Measurements from ENCODE around the gene PNRC2. TPM values are rescaled to one million over a fixed set of nuclear protein-coding genes. Genes with fewer than 3 reads are reported as not detected.

The PNRC2 gene
- total and polyA plus RNA-seq, 2 of the 13 experiments (the other 11 are each of a cell fraction or from before 2014, with no cell fraction given), result 74.9 to 97.5 TPM

- TF ChIP-seq ZNF781 (CRISPR knock-in tag; IDR thresholded peaks at IDR 0.05; ENCODE audit: borderline replicate concordance, not compliant biosample characterization) (no peak), FOXK2 (IDR thresholded peaks at IDR 0.05) (no peak), ZMYM4 (CRISPR knock-in tag; IDR thresholded peaks at IDR 0.05) (peak; percentile 33; the same call in 1 of the 2 replicates), GMEB1 (CRISPR knock-in tag; IDR thresholded peaks at IDR 0.05; ENCODE audit: borderline replicate concordance) (no peak), ZNF263 (CRISPR knock-in tag; IDR thresholded peaks at IDR 0.05) (no peak), TEAD3 (CRISPR knock-in tag; optimal IDR thresholded peaks at IDR 0.05; ENCODE audit: borderline replicate concordance) (peak; percentile 81), RFX3 (CRISPR knock-in tag; IDR thresholded peaks at IDR 0.05) (no peak), NAIF1 (CRISPR knock-in tag; IDR thresholded peaks at IDR 0.05; ENCODE audit: borderline replicate concordance) (no peak), FOXA3 (CRISPR knock-in tag; IDR thresholded peaks at IDR 0.05) (peak; percentile 18; the same call in 1 of the 2 replicates), STAT6 (CRISPR knock-in tag; IDR thresholded peaks at IDR 0.05; ENCODE audit: borderline replicate concordance) (no peak), ZNF792 (CRISPR knock-in tag; IDR thresholded peaks at IDR 0.05) (peak; percentile 42; the same call in 1 of the 2 replicates), ZFX (CRISPR knock-in tag; IDR thresholded peaks at IDR 0.05; ENCODE audit: low read depth) (peak; percentile 26; the same call in 1 of the 2 replicates), TERF1 (CRISPR knock-in tag; IDR thresholded peaks at IDR 0.05) (no peak)
- TF ChIP-seq, protein P1, sequence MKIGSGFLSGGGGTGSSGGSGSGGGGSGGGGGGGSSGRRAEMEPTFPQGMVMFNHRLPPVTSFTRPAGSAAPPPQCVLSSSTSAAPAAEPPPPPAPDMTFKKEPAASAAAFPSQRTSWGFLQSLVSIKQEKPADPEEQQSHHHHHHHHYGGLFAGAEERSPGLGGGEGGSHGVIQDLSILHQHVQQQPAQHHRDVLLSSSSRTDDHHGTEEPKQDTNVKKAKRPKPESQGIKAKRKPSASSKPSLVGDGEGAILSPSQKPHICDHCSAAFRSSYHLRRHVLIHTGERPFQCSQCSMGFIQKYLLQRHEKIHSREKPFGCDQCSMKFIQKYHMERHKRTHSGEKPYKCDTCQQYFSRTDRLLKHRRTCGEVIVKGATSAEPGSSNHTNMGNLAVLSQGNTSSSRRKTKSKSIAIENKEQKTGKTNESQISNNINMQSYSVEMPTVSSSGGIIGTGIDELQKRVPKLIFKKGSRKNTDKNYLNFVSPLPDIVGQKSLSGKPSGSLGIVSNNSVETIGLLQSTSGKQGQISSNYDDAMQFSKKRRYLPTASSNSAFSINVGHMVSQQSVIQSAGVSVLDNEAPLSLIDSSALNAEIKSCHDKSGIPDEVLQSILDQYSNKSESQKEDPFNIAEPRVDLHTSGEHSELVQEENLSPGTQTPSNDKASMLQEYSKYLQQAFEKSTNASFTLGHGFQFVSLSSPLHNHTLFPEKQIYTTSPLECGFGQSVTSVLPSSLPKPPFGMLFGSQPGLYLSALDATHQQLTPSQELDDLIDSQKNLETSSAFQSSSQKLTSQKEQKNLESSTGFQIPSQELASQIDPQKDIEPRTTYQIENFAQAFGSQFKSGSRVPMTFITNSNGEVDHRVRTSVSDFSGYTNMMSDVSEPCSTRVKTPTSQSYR (CRISPR knock-in tag; IDR thresholded peaks at IDR 0.05; ENCODE audit: borderline replicate concordance), result no peak
- TF ChIP-seq, protein P2, sequence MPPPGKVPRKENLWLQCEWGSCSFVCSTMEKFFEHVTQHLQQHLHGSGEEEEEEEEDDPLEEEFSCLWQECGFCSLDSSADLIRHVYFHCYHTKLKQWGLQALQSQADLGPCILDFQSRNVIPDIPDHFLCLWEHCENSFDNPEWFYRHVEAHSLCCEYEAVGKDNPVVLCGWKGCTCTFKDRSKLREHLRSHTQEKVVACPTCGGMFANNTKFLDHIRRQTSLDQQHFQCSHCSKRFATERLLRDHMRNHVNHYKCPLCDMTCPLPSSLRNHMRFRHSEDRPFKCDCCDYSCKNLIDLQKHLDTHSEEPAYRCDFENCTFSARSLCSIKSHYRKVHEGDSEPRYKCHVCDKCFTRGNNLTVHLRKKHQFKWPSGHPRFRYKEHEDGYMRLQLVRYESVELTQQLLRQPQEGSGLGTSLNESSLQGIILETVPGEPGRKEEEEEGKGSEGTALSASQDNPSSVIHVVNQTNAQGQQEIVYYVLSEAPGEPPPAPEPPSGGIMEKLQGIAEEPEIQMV (CRISPR knock-in tag; IDR thresholded peaks at IDR 0.05; ENCODE audit: low read depth), result no peak
These were observed 43.2 kb upstream of the PNRC2 start (continued) for GRCh38 chr1:23916209-23917131.
